Activated T-cell treated with anti-CD3 and anti-CD28 coated beads, Interleukin-2, amount 50 U/mL, for 24 hours (primary cell): ENCODE data around the gene TMEM120A.

Experiments used
- DNase-seq: peaks from one replicate; pipeline ENCODE4 v3.0.0-alpha.2; 2020
- H3K27ac Mint-ChIP-seq: 2 replicates; pipeline ENCODE4 v1.8.0; 2020; ENCODE audit warnings: mild to moderate bottlenecking, mixed read lengths
- H3K27me3 Mint-ChIP-seq: 2 replicates; pipeline ENCODE4 v1.8.0; 2020; ENCODE audit warnings: mixed read lengths
- H3K36me3 Mint-ChIP-seq: 2 replicates; pipeline ENCODE4 v1.8.0; 2020; ENCODE audit warnings: low read depth, mixed read lengths
- H3K4me1 Mint-ChIP-seq: 2 replicates; pipeline ENCODE4 v1.8.0; 2020; ENCODE audit warnings: low read depth, mixed read lengths
- H3K4me3 Mint-ChIP-seq: 2 replicates; pipeline ENCODE4 v1.8.0; 2020; ENCODE audit warnings: mild to moderate bottlenecking, moderate library complexity, mixed read lengths
- H3K9me3 Mint-ChIP-seq: 2 replicates; pipeline ENCODE4 v1.8.0; 2020; ENCODE audit warnings: mixed read lengths

The TMEM120A gene

GRCh38 chr7:75980430-75981202 is 13.8 kb downstream of the TMEM120A start:
- H3K27me3 Mint-ChIP-seq, result no peaks in the 10 kb centered on the region
- H3K9me3 Mint-ChIP-seq, result no peaks in the 10 kb centered on the region
- no peak overlapping the region for H3K4me3 Mint-ChIP-seq
- DNase-seq, result no peak
- H3K36me3 Mint-ChIP-seq, result peaks cover 57% of the 10 kb centered on the region
- H3K4me1 Mint-ChIP-seq, result no peaks in the 10 kb centered on the region
- H3K27ac Mint-ChIP-seq, result peak overlapping the region; percentile 14

DNA sequence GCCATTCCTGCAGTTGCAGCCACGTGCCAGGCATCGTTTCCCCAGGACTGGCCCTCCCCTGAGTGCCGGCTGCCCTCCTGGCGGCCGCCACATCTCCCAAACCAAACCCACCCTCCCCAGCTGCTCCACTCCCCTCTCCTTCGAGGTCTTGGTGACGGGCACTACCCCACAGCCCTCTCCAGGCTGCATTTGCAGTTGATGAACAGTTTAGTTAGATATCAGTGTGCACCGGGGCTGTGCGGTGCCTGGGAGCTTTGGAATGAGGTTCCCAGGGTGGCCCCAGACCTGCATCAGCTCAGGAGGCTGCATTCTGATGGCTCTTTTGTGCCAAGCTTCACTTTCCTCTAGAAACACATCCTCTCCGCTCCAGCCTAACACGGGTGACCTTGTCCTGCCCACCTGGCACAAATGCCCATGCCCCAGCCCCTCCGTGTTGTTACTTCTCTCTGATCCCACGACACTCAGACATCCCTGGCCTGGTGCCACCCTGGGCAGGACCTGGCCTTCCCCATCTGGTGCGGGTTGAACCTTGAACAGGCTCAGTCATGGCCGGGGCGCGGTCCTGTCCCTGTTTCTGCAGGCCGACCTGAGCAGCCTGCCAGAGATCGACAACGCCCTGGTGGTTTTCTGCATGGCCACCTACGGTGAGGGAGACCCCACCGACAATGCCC is 14.5 kb downstream of the TMEM120A start:
- Mint-ChIP-seq H3K36me3 (peaks cover 52% of the 10 kb centered on the region), H3K27me3 (no peaks in the 10 kb centered on the region), H3K4me3 (no peak overlapping the region), H3K9me3 (no peaks in the 10 kb centered on the region), H3K27ac (peak overlapping the region; percentile 14), H3K4me1 (no peaks in the 10 kb centered on the region)
- DNase-seq, result no peak

GRCh38 chr7:75977743-75978142 is 16.7 kb downstream of the TMEM120A start:
- DNase-seq, result no peak
- Mint-ChIP-seq H3K4me1 (no peaks in the 10 kb centered on the region), H3K36me3 (peaks cover 49% of the 10 kb centered on the region), H3K27me3 (no peaks in the 10 kb centered on the region), H3K27ac (no peak overlapping the region), H3K4me3 (no peak overlapping the region), H3K9me3 (no peaks in the 10 kb centered on the region)

- Mint-ChIP-seq H3K27me3 (no peaks in the 10 kb centered on the region), H3K27ac (peak overlapping the region; percentile 27), H3K4me3 (no peak overlapping the region), H3K4me1 (no peaks in the 10 kb centered on the region), H3K9me3 (no peaks in the 10 kb centered on the region), H3K36me3 (peaks cover 39% of the 10 kb centered on the region)
- DNase-seq, result no peak
Measured at GRCh38 chr7:75971961-75972763, 22.2 kb downstream of the TMEM120A start.

DNA sequence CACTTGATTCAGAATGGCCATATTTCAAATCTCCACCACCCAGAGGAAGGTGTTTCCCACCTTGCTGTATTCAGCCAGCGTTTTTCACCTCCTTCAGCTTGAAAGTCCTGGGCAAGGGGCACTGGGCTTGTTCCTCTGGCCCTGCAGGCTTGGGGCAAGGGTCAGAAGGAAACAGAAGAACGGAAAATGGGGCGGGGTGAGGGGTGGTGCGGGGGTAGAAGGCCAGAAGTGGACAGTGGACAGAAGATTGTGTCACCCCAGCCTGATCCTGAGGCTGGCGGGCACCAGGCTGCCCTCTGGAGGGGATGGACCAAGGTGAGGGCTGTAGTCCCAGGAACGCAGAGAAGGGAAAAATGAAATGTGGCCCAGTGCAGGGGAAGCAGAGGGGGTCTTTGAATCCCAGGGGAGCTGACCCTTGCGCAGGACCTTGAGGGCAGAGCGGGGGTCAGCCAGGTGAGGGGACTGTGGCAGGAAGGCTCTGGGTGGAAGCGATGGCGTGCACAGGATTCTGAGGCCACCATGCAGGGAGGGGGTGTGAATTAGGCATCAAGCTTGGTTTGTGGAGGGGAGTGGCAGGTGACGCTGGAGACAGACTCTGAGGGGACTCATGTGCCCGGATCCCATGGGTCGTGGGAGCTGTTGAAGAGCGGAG is 23.0 kb downstream of the TMEM120A start:
- no peak for DNase-seq
- peaks cover 44% of the 10 kb centered on the region for H3K36me3 Mint-ChIP-seq
- H3K9me3 Mint-ChIP-seq, result no peaks in the 10 kb centered on the region
- H3K27me3 Mint-ChIP-seq, result no peaks in the 10 kb centered on the region
- peak overlapping the region; percentile 27 for H3K27ac Mint-ChIP-seq
- no peaks in the 10 kb centered on the region for H3K4me1 Mint-ChIP-seq
- H3K4me3 Mint-ChIP-seq, result no peak overlapping the region

DNA sequence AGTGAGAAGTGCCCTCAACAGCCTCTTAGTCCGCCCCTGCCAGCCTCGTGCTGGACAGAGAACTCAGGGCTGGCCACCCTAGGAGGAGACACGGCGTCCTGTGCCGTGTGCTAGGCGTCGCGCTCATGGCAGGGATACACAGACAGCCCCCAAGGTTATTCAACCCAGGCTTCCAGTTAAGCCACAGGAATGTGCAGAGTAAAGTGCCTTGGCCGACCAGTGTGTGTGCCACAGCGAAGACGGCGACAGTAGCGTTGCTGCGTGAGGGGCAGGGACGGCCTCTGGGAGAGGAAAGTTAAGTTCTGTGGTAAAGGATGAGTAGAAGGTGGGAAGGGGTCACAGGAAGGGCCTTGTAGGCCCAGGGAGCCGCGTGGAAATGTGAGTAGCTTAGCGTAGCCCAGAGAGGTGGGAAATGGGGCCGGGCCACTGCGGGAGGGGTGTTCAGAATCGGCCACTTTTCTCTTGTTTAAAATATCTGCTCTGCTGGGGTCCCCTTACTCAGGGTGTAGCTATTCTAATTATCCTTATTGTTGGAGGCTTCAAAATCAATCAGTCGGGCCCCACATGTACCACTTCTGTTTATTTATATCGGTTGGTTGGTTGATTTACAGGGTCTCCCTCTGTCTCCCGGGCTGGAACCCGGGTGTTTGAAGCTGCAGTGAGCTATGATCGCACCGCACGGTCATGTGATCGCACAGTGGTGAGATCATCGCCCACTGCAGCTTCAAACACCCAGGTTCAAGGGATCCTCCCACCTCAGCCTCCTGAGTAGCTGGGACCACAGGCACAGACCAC is 24.5 kb downstream of the TMEM120A start:
- Mint-ChIP-seq H3K9me3 (no peaks in the 10 kb centered on the region), H3K27me3 (no peaks in the 10 kb centered on the region), H3K4me1 (no peaks in the 10 kb centered on the region), H3K4me3 (no peak overlapping the region), H3K27ac (no peak overlapping the region), H3K36me3 (peaks cover 51% of the 10 kb centered on the region)
- DNase-seq, result no peak

GRCh38 chr7:75969182-75969581 is 25.2 kb downstream of the TMEM120A start:
- Mint-ChIP-seq H3K27ac (no peak overlapping the region), H3K4me1 (no peaks in the 10 kb centered on the region), H3K9me3 (no peaks in the 10 kb centered on the region), H3K36me3 (peaks cover 51% of the 10 kb centered on the region), H3K4me3 (no peak overlapping the region), H3K27me3 (no peaks in the 10 kb centered on the region)
- DNase-seq, result no peak

DNA sequence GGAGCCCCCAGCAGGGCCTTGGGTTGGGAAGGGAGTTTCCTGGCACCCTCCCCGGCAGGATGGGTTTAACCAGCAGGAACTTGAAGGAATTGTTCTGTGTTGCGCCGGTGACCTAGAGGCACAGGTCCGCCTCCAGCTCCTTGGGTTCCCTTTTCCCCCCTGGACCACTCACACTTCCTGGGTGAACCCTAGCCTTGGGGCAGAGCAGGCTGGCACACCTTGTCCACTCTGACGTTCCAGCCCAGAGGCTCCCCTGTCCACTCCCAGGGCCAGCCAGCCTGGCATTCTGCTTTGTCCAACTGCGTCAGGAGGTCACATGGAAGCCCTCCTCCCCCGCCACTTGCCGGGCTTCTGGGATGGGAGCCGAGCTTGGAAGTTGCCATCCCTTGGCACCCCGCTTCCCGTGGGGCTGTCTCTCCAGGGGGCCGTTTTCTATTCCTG is 25.8 kb downstream of the TMEM120A start:
- Mint-ChIP-seq H3K27ac (no peak overlapping the region), H3K4me3 (no peak overlapping the region), H3K36me3 (peaks cover 45% of the 10 kb centered on the region), H3K9me3 (no peaks in the 10 kb centered on the region), H3K4me1 (no peaks in the 10 kb centered on the region), H3K27me3 (no peaks in the 10 kb centered on the region)
- DNase-seq, result no peak

GRCh38 chr7:75968012-75968411 is 26.4 kb downstream of the TMEM120A start:
- peaks cover 45% of the 10 kb centered on the region for H3K36me3 Mint-ChIP-seq
- no peaks in the 10 kb centered on the region for H3K27me3 Mint-ChIP-seq
- no peak overlapping the region for H3K27ac Mint-ChIP-seq
- no peak for DNase-seq
- no peak overlapping the region for H3K4me3 Mint-ChIP-seq
- no peaks in the 10 kb centered on the region for H3K9me3 Mint-ChIP-seq
- H3K4me1 Mint-ChIP-seq, result no peaks in the 10 kb centered on the region

- Mint-ChIP-seq H3K4me3 (no peak overlapping the region), H3K9me3 (no peaks in the 10 kb centered on the region), H3K27me3 (no peaks in the 10 kb centered on the region), H3K4me1 (no peaks in the 10 kb centered on the region), H3K36me3 (peaks cover 42% of the 10 kb centered on the region), H3K27ac (no peak overlapping the region)
- no peak for DNase-seq
Measured at GRCh38 chr7:75967487-75967997, 26.9 kb downstream of the TMEM120A start.

DNA sequence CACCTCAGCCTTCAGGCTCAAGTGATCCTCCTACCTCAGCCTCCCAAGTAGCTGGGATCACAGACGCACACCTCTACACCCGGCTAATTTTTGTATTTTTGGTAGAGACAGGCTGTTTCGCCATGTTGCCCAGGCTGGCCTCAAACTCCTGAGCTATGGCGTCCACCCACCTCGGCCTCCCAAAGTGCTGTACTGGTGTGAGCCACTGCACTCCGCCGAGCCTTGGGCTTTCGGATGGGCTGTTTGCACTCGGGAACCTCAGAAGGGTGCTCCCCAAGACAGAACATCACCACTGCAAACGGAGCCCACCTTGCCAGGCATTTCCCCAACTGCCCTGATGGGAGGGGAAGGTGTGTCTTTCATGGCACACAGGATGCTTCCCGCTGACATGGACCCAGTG is 27.3 kb downstream of the TMEM120A start:
- Mint-ChIP-seq H3K4me1 (no peaks in the 10 kb centered on the region), H3K27ac (no peak overlapping the region), H3K4me3 (no peak overlapping the region), H3K36me3 (peaks cover 39% of the 10 kb centered on the region), H3K27me3 (no peaks in the 10 kb centered on the region), H3K9me3 (no peaks in the 10 kb centered on the region)
- no peak for DNase-seq

GRCh38 chr7:75966190-75966961 is 28.0 kb downstream of the TMEM120A start:
- Mint-ChIP-seq H3K27ac (no peak overlapping the region), H3K9me3 (no peaks in the 10 kb centered on the region), H3K4me3 (no peak overlapping the region), H3K36me3 (peaks cover 39% of the 10 kb centered on the region), H3K4me1 (no peaks in the 10 kb centered on the region), H3K27me3 (no peaks in the 10 kb centered on the region)
- DNase-seq, result no peak

DNA sequence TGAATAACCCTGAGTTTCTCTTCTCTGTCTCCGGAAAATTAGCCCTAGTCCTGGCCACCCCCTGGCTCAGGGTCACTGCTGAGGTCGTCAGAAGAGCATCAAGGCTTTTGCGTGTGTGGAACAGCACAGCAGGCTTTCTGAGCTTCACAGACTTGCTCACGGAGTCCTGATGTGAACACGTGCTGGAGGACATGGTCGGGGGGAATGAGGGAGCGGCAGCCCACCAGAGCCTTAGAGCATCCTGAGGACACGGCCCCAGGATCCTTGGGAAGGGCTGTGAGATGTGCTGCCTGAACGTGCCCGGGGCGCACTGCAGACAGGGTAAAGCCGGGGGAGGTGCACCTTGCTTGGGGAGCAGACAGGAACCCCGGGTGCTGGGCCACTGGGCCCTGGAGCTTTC is 28.8 kb downstream of the TMEM120A start:
- no peaks in the 10 kb centered on the region for H3K4me1 Mint-ChIP-seq
- H3K36me3 Mint-ChIP-seq, result peaks cover 40% of the 10 kb centered on the region
- DNase-seq, result no peak
- no peak overlapping the region for H3K27ac Mint-ChIP-seq
- no peaks in the 10 kb centered on the region for H3K9me3 Mint-ChIP-seq
- H3K27me3 Mint-ChIP-seq, result no peaks in the 10 kb centered on the region
- no peak overlapping the region for H3K4me3 Mint-ChIP-seq
